CD4-positive, alpha-beta T cell treated with Interferon alpha-2 for 1 hour (primary cell): ENCODE measurements around the gene PLTP.
"Not testable (repeated sequence)": the region's sequence is repeated elsewhere in the genome, so short reads cannot be mapped to it uniquely, and the experiment has no call there.

ENCODE experiments used
- DNase-seq, 2 donors: peaks; one replicate each; pipeline ENCODE4 v3.0.0-alpha.2; 2020 to 2022

Gene PLTP

DNA sequence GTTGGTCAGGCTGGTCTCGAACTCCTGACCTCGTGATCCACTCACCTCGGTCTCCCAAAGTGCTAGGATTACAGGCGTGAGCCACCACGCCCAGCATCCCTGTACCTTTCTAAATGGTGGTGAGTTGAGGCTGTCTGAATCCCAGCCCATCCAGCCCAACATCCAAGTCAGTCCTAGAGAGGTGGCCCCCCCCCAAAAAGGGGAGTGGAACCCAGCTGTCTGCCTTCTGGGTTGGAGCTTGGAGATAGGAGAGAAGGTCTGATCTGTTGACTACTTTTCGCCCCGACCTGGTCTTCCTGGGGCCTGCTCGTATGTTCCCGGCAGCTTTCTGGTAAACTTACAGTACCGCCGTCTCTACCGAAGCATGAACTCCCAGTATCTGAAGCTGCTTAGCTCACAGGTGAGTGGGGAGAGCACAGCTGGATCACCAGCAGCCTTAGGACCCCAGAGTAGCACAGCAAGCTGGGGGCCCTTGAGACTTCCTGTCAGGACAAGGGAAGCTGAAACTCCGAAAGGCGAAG lies 15.3 kb downstream of the PLTP start:
- no peak for DNase-seq

DNA sequence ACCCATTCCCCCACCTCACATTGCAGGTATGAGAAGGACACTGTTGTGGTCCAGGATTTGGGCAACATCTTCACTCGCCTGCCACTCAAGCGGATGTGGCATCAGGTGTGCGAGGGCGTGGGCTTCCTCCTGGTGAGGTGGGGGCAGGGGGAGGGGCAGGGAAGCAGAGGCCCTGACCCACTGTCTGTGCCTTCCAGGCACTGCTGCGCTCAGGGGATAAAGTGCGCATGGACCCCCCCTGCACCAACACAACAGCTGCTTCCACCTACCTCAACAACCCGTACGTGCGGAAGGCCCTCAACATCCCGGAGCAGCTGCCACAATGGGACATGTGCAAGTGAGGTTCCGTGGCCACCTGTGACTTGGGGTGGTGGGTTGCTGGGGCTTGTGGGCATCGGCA lies 17.2 kb downstream of the PLTP start:
- no peak for DNase-seq

DNA sequence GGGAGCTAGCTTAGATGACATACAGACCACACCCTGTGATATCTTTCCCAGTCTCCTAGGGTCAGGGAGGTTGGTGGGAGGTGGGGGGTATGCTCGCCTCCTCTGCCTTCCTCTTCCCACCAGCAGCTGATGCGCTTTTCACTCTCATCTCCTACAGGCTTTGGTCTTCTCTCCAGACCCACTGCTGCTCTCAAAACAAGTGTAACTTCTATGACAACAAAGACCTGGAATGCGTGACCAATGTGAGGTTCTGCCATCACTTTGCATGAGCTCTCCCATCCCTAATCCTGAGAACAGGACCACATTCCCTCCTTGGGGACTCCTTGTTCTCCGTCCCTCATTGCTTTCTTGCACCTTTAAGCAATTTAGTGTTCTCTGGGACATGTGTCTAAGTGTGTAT lies 18.1 kb downstream of the PLTP start:
- DNase-seq, result no peak

DNA sequence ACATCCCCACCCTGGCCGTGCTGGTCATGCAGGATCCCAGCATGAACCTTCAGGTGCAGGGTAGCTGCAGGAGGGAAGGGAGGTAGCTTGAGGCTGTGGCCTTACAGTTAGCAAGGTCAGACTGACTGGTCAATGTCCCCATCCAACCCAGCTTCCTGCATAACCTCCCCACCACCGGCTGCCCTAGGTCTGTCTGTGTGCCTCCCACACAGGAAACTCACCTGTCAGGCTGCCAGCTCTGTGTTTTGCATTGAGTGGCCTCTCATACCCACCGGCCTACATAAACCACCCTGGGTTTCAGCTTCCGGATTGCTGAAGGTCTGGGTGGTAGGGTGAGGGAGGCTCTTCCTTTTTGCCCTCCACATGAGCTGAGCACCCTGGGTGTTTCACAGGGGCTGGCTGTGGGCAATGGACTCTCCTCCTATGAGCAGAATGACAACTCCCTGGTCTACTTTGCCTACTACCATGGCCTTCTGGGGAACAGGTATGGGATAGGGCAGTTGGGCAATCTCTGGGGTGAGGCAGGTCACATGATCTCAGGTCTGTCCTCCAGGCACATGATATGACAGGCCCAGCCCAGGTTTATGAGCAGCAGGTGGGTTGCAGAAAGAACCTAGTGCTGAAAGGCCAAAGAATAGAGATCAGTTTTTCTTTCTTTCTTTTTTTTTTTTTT lies 19.0 kb downstream of the PLTP start:
- peak in 1 of 2 donors; percentile 40 for DNase-seq

GRCh38 chr20:45892049-45892825 lies 19.7 kb downstream of the PLTP start:
- DNase-seq, result no peak

DNA sequence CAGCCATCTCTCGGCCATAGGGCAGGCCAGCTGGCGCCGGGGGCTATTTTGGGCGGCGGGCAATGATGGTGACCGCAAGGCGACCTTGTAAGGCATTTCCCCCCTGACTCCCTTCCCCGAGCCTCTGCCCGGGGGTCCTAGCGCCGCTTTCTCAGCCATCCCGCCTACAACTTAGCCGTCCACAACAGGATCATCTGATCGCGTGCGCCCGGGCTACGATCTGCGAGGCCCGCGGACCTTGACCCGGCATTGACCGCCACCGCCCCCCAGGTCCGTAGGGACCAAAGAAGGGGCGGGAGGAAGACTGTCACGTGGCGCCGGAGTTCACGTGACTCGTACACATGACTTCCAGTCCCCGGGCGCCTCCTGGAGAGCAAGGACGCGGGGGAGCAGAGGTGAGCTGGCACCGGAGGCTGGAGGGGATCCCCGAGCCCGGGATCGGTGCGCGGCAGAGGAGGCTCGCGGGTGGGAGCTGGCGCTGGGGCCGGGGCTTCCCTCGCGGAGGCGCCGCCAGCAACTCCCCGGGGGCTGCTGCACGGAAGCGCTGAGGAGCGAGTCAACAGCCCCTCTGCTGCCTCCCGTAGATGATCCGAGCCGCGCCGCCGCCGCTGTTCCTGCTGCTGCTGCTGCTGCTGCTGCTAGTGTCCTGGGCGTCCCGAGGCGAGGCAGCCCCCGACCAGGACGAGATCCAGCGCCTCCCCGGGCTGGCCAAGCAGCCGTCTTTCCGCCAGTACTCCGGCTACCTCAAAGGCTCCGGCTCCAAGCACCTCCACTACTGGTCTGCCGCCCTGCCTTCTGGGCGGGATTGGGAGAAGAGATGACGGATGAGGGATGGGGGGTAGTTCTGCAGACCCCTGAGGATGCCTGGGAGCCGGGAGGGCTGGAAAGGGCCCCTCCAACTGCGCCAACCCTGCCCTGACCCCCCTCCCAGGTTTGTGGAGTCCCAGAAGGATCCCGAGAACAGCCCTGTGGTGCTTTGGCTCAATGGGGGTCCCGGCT lies 20.7 kb downstream of the PLTP start, which contains the start of the genes CTSA and NEURL2:
Gene CTSA, plus strand, starts transcription at position 351 of the 999 bp plus-strand sequence. Its CDS starts 234 bp downstream, at position 585.
Gene NEURL2, minus strand, starts transcription at position 224 of the 999 bp plus-strand sequence. Its CDS starts 217 bp downstream, at position 7.
- DNase-seq, result peak; percentile 79 to 85

DNA sequence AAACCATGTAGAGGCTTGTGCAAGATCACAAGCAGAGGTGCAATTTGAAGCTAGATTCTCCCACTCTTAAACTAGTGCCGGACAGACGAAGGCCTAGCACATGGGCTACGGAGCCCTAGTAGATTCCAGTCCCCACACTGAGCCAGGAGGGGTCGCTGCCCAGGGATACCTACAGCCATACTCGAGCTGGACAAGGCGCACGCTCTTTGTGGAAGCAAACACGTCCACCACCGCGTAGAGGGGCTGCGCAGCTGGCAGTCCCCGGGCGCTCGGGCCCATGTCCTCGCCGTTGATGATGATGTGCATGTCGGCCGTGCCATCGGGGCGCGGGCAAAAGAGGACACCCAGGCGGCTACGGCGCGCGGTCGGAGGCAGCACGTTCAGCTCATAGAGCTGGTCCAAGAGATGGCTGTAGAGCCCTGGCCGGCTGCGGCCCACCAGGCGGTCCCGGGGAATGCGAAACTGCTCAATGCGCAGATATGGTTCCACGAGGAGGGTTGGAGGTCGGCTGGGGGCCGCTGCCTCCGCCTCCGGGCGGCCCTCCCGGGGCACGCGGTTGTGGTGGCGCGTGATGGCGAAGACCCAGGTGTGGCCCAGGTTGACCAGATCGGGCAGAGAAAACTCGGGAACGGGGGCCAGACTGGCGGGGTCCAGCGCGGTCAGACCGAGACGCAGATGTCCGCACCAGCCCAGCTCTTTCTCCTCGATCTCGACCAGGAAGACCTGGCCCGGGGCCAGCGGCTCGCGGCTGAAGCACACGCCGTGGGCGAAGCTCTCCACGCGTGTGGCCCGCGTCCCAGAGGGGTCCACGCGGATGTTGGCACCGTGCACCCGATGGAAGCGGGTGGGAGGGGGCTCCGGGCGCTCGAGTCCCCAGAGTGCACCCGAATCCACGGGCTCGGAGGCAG lies 21.6 kb downstream of the PLTP start:
- peak; percentile 53 to 65 for DNase-seq

- DNase-seq, result no peak
Observed at GRCh38 chr20:45888681-45889080, 23.3 kb downstream of the PLTP start.

- no peak for DNase-seq
Observed at GRCh38 chr20:45887346-45887715, 24.6 kb downstream of the PLTP start, which contains the start of gene SPATA25. Gene SPATA25 (minus strand): TSS chr20:45887622. CDS start chr20:45887590, 32 bp downstream.

DNA sequence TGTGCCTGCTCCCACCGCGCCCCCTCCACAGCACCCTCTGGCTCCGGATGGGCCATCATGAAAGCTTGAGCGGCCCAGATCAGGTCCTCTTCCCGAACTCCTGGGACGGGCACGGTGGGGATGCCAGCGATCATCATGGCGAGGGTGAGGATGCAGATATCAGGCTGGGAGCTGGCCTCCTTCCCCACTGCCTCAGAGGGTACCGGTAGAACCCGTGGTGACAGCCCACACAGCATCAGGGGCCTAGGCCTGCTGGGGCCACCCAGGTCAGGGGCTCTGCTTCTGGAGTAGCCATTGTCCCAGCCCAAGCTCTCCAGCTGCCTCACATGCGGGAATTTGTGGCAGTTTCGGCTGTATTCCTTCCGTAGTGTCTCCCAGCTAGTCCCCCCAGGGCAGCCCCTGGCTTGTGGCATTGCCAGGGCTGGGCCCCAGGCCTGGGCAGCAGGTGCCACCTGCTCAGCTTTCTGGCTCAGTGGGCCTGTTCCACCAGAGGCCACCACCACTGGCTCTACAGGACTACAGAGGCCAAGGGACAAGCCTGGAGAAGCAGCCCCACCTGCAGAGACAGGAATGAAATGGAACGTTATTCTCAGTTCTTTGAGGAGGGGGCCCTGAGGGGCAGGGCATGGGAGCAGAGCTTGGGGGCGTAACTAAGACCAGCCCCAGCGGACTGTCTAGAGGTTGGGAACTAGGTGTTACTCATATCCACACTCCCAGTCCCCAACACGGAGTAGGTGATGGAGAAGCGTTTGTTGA lies 25.2 kb downstream of the PLTP start:
- no peak for DNase-seq

- no peak for DNase-seq
Observed at GRCh38 chr20:45883100-45883469, 28.9 kb downstream of the PLTP start.

DNA sequence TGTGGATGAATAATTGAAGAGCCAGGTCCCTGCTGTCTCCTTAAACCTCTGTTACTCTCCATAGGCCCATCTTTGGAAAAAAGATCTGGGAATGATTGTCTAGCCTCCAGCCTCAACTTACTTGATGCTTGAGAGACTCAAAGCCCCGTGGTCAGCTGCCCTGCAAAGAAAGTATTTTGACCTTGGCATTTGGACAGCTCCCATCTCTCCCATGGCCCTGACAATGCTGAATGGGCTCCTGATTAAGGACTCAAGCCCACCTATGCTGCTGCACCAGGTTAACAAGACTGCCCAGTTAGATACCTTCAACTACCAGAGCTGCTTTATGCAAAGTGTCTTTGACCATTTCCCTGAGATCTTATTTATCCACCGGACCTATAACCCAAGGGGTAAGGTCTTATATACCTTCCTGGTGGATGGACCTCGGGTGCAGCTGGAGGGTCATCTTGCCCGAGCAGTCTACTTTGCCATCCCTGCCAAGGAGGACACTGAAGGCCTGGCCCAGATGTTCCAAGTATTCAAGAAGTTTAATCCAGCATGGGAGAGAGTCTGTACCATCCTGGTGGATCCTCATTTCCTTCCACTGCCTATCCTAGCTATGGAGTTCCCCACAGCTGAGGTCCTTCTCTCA lies 29.4 kb downstream of the PLTP start:
- no peak for DNase-seq

GRCh38 chr20:45880988-45881788 lies 30.8 kb downstream of the PLTP start, which contains the start of gene ZSWIM1:
Gene ZSWIM1 (plus strand): TSS chr20:45881227. CDS start chr20:45882593, 1,366 bp downstream.
- DNase-seq, result peak; percentile 97 to 99

- DNase-seq, result no peak
Observed at GRCh38 chr20:45878076-45878761, 33.7 kb downstream of the PLTP start.

DNA sequence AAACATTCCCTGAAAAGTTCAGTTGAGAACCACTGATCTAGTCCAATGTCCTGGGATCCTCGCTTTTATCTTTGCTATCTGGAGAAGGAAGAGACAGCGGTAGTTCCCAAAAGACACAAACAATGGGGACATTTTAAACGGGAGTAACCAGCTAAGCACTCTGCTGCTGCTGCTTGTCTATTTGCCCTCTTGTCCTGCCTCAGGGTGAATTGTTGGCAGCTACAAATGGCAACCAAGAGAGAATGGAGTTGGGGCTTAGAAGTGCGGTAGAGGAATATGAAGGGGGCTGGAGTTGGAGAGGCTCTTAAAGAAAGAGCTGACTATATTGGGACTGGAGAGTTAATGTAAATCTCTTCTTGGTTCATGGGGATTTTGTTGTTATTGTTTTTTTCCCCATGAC lies 37.4 kb downstream of the PLTP start:
- DNase-seq, result no peak

GRCh38 chr20:45874104-45874481 lies 37.9 kb downstream of the PLTP start:
- DNase-seq, result not testable (repeated sequence)

GRCh38 chr20:45873409-45874103 lies 38.4 kb downstream of the PLTP start:
- DNase-seq, result no peak

- no peak for DNase-seq
Observed at GRCh38 chr20:45872626-45873025, 39.3 kb downstream of the PLTP start.
